Heart left ventricle (tissue), 13 donors: ENCODE results near the gene MARK3.

ENCODE experiments used
- POLR2A ChIP-seq, 2 donors: fragments of 450-650 bp; IDR thresholded peaks; one replicate each; pipeline ENCODE4 v1.6.1; 2017; ENCODE audit warnings: antibody characterized with exemption in 2 of 2, mild to moderate bottlenecking in 2 of 2, moderate library complexity in 2 of 2
- TF ChIP-seq, protein P1 (sequence below), 12 donors: fragments of 200-600 bp; sonication (generic) in 4 of 12; IDR thresholded peaks; one replicate each; pipeline versions ENCODE4 v1.5.0 to v1.8.0; 2018 to 2022; ENCODE audit warnings: antibody characterized with exemption in 12 of 12, mild to moderate bottlenecking in 5 of 12
- donor health status: ischemic (EF 13 %, LVEDD 7.1; RV severe dilation, severe dysfunction).
- donor health status: DM: no; HTN: yes; CAD: no.
- donor health status: DM: no; HTN: no; CAD: no.
- donor health status: ischemic (EF 25% LVEDD 6.9; RV normal size, moderate dysfunction).
- donor health status: ischemic (EF 25% LVEDD 5.7; RV mildly dilated, moderate dysfunction).
- donor health status: ischemic (EF 35%, LVEDD 5.7; RV mildly dilated, moderate dysfunction).
- donor health status: nonischemic (EF 11% LVEDD 7.7; RV severe dilation, severe dysfunction).
- donor health status: DM: yes; HTN: yes; CAD: no.
- donor health status: PGD.
- donor health status: ischemic (EF 29% LVEDD 5.4; RV normal size, mild dysfunction).
- donor health status: nonischemic (EF 23%, LVEDD 6.1; RV moderate dilation, normal function).

DNA sequence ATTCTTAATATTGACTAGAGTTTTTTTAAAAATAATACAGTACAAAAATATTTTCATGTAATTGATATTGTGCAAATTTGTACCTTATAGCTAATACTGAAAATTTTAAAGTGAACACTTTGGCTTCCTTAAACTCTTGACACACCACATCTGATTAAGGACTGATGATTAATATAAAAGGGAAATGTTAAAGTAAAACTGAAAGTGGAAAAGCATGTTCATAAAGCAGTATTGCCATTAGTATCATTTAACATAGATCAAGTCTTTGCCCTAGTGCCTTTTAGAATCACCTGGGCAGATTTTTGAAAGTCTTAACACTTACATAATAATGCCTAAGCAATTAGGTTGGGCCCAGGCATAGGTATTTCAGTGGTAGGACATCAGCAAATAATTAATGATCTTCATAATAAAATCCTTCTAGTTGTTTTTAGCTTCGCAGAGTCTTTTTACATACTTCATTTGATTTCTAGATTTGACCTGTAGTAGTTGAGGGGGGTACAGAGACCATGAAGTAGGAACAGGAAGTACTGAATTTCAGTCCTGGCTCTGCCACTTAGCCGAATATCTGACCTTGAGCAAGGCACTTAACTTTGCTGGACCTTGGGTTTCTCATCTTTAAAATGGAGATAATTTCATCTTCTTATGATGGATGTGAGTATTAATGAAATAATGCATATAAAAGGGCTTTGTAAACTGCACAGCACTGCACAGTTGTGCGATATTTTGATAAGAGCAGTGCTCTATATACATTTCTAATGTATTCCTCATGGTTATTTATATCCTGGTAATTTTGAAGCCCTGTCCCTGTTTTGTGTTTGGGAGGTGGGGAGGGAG, 43.7 kb downstream of the MARK3 start:
- TF ChIP-seq, protein P1, sequence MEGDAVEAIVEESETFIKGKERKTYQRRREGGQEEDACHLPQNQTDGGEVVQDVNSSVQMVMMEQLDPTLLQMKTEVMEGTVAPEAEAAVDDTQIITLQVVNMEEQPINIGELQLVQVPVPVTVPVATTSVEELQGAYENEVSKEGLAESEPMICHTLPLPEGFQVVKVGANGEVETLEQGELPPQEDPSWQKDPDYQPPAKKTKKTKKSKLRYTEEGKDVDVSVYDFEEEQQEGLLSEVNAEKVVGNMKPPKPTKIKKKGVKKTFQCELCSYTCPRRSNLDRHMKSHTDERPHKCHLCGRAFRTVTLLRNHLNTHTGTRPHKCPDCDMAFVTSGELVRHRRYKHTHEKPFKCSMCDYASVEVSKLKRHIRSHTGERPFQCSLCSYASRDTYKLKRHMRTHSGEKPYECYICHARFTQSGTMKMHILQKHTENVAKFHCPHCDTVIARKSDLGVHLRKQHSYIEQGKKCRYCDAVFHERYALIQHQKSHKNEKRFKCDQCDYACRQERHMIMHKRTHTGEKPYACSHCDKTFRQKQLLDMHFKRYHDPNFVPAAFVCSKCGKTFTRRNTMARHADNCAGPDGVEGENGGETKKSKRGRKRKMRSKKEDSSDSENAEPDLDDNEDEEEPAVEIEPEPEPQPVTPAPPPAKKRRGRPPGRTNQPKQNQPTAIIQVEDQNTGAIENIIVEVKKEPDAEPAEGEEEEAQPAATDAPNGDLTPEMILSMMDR (IDR thresholded peaks at IDR 0.05), result no peak
- TF ChIP-seq POLR2A (IDR thresholded peaks at IDR 0.05), result no peak
